GM04504 (cell line): ENCODE results near the gene MKLN1.

Source experiments
- DNase-seq: peaks from one replicate; pipeline ENCODE4 v3.0.0-alpha.2; 2012; ENCODE audit warnings: low read depth

The MKLN1 gene

GRCh38 chr7:131522325-131522930, 194.8 kb downstream of the MKLN1 start:
- DNase-seq = no peak

- no peak for DNase-seq
These were observed 196.4 kb downstream of the MKLN1 start for GRCh38 chr7:131524115-131524514.

GRCh38 chr7:131524703-131525102, 197.0 kb downstream of the MKLN1 start:
- DNase-seq = no peak

- no peak for DNase-seq
These were observed 198.1 kb downstream of the MKLN1 start for GRCh38 chr7:131525820-131526219.

DNA sequence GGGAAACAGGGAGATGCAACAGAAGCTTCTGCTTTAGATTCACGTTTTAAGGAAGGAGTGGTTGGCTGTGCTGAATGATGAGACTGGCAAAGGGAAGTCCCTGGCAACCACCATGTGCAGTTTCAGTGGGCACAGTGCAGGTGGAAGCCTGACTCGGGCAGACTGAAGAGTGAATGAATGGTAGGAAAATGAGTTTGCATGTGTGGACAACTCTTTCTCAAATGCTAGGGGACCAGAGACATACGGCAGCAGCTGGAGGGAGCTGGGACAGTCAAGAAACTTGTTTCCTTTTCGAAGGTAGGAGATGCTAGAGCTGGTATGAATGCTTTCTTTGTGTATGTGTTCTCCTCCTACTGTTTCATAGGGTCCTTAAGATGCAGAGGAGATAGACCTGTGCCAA, 199.8 kb downstream of the MKLN1 start:
- DNase-seq = no peak

- DNase-seq = no peak
These were observed 201.5 kb downstream of the MKLN1 start for GRCh38 chr7:131529179-131529578.

DNA sequence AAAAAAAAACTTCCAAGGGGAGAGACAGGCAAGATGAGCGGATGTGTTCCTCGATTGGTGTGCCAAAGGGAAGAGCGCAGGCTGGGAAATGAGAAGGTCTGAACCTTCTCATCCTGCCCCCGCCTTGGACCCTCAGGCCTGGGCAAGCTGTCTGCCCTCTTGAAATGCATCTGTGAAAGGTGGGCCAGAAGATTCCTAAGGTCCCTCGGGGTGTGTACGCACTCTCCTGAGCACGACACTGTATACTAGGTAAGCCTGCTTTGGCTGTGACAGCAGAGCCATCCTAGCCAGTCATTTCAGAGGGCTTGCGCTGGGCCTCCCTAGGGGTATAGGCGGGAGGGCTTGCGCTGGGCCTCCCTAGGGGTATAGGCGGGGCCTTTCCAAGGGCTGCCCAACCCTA, 201.9 kb downstream of the MKLN1 start:
- no peak for DNase-seq

- no peak for DNase-seq
These were observed 202.5 kb downstream of the MKLN1 start for GRCh38 chr7:131530137-131530536.

GRCh38 chr7:131532570-131533091, 205.0 kb downstream of the MKLN1 start:
- no peak for DNase-seq

- no peak for DNase-seq
These were observed 205.5 kb downstream of the MKLN1 start for GRCh38 chr7:131533151-131533559.

DNA sequence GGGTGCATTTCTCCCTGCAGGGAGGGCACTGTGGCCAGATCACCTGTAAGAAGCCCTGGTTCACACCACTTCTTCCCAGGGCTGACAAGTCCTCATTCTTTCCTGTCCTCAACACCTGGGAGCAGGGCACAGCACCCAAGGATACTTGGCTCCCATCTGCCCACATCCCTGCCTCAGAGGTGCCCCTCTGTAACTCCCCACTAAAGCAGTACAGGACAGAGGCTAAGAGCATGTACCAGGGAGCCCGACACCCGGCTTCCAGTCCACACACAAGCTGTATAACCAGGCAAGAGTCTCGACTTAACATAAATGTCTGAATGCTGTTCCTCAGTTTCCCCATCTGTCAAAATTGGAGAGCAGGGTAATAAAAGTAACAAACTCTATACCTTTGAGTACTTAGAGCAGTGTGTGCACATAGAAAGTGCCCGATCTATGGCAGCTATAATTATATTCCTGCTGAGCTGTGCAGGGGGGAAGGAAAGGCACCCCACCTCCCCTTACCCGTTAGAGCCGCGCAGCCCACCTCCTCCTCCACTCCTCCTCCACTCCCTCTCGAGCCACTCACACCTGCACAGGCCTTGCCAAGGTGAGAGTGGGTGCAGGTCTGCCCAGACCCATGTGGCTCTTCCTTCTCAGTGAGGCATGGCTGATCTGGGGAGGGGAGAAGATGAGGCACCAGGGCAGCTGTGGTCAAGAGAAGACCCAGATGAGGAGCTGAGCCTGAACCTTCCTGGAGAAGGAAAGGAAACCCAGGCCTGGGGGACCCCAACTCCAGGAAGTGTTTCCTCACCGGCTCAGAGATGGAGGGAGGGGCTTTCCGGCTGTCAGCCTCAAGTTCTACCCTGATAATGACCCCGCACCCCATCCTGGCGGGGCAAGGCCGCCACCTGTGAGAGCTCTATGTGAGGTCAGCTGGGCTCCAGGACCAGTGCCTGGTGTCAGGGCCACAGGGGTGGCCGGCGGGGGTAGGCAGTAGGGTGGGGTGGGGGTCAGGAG, 206.2 kb downstream of the MKLN1 start:
- no peak for DNase-seq

DNA sequence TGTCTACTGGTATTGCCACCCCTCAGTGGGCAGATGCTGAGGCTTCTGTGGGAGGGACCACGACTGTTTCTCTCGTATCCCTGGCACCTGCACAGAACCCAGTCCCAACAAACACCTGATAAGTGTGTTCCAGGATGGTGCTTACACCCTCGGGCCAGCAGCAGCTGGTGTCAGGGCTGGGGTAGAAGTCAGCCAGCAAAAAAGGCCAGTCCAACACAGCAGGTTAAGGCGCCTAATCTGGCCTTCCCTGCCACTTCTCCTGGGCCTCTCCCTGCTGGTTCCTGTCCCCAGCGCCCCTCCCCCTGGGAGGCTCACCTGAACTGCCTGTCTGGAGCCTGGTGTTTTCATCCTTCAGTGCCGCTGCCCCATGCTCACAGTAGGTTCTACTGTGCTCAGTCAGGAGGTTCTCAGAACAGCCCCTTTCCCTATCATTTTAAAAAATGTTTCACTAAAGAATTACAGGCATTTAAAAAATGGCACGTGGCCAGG, 208.7 kb downstream of the MKLN1 start:
- DNase-seq = no peak

GRCh38 chr7:131537571-131537978, 209.9 kb downstream of the MKLN1 start:
- DNase-seq = no peak

DNA sequence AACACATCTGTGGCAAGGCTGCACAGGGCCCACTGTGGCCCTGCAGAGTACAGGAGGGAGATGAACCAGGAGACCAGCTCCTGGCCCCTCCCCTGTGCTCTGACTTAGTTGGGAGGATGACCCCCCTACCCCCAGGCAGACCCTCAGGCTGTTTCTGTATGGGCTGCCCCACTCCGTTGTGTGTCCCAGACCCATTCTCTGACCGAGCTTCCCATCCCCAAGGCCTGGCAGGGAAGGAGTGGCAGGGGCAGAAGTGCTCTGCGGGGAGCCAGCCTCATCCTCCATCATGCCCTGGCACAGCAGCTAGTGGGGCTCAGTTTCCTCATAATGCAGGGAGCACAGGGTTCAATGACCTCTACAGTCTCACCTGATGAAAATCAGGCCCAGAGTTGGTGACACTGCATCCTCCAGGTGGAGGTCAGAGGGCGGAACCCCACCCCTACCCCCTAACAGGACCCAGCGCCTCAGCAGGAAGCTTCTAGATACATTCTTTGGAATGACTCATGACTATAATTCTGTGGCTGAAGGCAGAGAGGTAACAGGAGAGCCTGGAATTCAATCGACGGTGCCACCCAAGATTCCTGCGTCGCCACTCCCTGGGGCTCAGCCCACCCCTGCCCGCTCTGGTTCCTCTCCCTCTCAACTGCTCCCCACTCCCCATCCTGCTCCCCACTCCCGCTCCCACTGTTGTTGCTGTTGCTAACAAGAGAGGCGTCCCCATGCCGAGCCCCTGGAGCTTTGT, 210.6 kb downstream of the MKLN1 start:
- no peak for DNase-seq

GRCh38 chr7:131538813-131539179, 211.1 kb downstream of the MKLN1 start:
- no peak for DNase-seq

DNA sequence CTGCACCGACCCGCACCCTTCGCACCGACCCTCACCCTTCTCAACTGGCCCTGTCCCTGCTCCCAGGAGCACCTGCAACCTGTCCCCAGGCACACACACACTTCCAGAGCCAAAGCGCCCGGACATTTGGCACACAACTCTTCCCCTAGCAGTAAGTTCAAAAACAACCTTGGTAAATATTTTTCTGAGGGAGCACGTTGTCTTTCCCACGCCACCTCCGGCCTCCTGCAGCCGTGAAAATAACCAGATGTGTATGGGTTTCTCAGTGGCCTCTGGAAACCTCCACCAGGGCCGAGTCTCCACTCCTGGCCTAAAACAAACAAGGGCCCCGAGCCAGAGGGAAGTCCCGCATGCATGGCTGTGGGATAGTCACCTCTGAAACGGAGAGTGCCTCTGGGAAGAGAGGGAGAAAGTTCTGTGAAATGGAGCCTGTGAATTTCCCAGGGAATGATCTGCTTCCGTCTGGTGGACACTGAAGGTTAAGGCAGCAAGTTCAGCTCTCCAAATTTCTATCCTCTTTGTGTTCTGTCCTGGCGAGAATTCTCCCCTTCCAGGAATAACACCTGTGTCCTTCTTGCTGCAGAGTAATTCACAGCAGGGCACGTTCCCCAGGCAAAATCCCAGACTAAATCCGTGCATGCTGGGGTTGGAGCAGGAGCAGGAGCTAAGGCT, 213.0 kb downstream of the MKLN1 start:
- no peak for DNase-seq

DNA sequence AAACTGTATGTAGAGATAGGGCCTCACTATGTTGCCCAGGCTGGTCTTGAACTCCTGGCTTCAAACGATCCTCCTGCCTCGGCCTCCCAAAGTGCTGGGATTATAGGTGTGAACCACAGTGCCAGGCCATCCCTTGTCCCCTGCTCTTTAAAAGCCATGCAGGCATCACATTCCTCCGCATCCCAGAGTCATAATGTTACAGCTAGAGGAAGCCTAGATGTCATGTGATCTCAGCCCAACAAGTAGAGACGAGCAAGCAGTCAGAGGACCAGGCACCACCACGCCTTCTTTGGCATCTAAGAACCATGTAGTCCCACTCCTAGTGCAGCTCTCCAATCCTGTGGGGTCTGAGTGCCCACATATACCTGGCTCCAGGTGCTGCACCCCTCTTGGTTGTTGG, 215.6 kb downstream of the MKLN1 start:
- no peak for DNase-seq

GRCh38 chr7:131544021-131544420, 216.3 kb downstream of the MKLN1 start:
- no peak for DNase-seq

- DNase-seq = no peak
These were observed 217.0 kb downstream of the MKLN1 start for GRCh38 chr7:131544449-131545301.

GRCh38 chr7:131546126-131546525, 218.4 kb downstream of the MKLN1 start:
- no peak for DNase-seq
